Epithelial cell of esophagus (primary cell): ENCODE measurements around the gene ZMYM3.

Source experiments
- DNase-seq: peaks from one replicate; pipeline ENCODE4 v3.0.0; 2010; ENCODE audit warnings: low read depth
- H3K4me3 ChIP-seq: 2 replicates; pipeline ENCODE4 v1.5.1; 2011; ENCODE audit warnings: mild to moderate bottlenecking, low read length, control low read depth
- CTCF ChIP-seq: IDR thresholded peaks from 2 replicates; pipeline ENCODE4 v1.5.1; 2011; ENCODE audit warnings: low read depth, mild to moderate bottlenecking, low read length, control low read depth, inconsistent platforms; ENCODE audit not compliant: insufficient read depth; ENCODE audit errors: missing control alignments

ZMYM3 gene

GRCh38 chrX:71228063-71228642 is 25.8 kb downstream of the ZMYM3 start:
- DNase-seq = no peak
- no peak overlapping the region for H3K4me3 ChIP-seq
- no peak for TF ChIP-seq CTCF

- no peak for TF ChIP-seq CTCF
- no peak overlapping the region for H3K4me3 ChIP-seq
- DNase-seq = no peak
Observed at GRCh38 chrX:71227370-71228062, 26.4 kb downstream of the ZMYM3 start.

- no peak for TF ChIP-seq CTCF
- DNase-seq = no peak
- H3K4me3 ChIP-seq = no peak overlapping the region
Observed at GRCh38 chrX:71225676-71226075, 28.3 kb downstream of the ZMYM3 start.

DNA sequence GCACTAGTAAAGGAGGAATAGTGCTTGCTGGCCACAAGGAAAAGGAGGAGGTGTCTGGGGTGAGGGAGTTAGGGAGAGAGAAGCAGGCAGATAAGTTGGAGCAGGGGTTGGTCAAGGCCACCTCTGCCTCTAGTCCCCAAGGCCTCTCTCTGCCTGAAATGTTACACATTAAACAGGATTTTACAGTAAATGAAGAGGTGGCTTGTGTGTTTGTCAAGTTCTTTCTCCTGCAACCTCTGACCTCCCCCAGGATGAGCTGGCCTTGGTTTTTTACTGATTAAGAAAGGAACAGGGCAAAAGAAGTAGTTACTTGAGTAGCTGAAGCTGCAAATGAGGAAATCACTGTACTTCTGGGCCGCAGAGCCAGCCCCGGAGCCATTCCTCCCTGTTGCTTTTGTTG is 28.9 kb downstream of the ZMYM3 start:
- no peak for DNase-seq
- no peak overlapping the region for H3K4me3 ChIP-seq
- no peak for TF ChIP-seq CTCF

GRCh38 chrX:71224098-71224708 is 29.7 kb downstream of the ZMYM3 start:
- no peak overlapping the region for H3K4me3 ChIP-seq
- no peak for DNase-seq

DNA sequence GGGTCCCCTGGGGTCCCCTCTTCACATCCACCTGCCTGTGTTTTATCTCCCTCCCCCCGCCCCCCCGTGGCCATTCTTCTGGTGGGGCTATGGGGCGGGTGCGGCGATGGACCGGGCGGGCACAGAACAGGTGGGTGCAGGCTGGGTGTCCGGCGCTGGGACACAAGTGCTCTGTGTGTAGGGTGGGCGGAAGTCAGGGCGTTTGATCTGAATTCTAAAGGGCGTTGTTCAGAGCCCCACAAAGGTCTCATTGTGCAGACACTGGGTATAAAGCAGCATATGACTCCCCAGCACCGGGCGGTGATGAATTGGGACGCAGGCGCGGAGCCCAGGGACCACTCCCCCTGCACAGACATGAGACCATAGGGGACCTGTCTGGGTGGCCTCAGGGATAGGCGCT is 31.0 kb downstream of the ZMYM3 start, which contains the start of gene GJB1:
Gene GJB1 (plus strand): TSS at position 296 of the 400 bp plus-strand sequence. CDS start 484 bp downstream, outside the sequence.
- DNase-seq = no peak
- H3K4me3 ChIP-seq = no peak within 1 kb of the TSS
- TF ChIP-seq CTCF = no peak

More at GRCh38 chrX:71224098-71224708, 29.7 kb downstream of the ZMYM3 start:
- no peak for TF ChIP-seq CTCF
